ENCODE measurements around the gene ELL2. TPM values are rescaled to one million over a fixed set of nuclear protein-coding genes. Genes with fewer than 3 reads are reported as not detected.

The ELL2 gene
- total RNA-seq, 4 donors from 2014 or later: 5.8 to 46.8 (median 19.7) TPM

DNA sequence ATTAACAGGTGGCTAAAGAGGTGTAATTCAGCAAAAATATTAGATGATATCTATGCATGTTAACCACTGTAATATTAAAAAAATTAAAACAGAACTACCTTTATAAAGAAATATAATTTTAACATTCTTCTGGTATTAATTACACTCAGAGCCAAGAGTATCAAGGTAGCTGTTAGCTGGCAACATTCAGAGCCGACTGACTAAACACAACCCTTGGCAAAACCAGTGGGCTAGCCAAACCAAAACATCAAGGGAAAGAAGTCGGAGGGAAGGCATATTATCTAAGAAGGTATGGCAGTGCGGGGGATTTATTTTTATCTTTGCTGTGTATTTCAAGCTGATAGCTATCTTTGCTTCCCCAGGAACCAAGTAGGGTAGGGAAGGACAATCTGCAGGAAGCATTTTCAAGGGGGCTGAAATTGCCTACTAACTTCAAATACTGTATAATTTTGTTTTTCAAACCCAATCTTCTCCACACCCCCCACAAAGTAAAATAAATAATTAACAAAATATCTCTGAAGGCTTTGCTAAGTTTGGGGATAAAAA is 24.0 kb downstream of the ELL2 start:
- peaks cover 0 to 8% (median 4%) of the 10 kb centered on the region in 4 donors for H3K4me1 ChIP-seq
- WGBS, 2 donors (ENCODE audit: low coverage in 1 of 2): 68 to 94% methylated on average over 3 of the region's 3 CpGs

DNA sequence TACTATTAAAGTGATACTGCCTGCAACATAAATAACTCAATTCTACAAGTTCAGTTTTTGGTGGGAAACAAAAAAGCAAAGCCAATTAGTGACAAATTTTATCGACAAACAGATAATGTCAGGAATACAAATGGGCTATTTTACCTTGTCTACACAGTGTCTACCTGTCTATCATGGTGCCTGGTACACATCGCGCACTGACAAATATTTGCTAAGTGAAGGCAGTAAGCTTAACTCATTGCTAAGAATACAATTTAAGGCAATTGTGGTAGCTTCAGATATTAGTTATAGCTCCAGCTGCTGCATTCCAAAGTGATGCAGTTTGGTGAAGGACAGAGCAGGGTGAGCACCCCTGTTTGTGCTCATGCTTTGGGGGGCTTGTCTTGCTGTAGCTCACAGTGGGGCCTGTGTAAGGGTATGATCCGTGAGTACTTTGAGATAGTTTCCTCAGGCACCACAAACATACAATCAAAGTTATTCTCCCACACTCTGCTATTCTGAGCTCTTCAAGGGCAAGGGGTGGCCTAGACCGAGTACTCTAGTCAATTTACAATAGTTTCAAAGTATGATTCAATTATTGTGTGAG is 24.7 kb downstream of the ELL2 start:
- WGBS, 2 donors (ENCODE audit: low coverage in 1 of 2): 81 to 94% methylated on average over 3 to 5 of the region's 5 CpGs
- Histone ChIP-seq H3K27me3 (no peaks in the 10 kb centered on the region), H3K36me3 (no peaks in the 10 kb centered on the region), H3K9me3 (no peaks in the 10 kb centered on the region), H3K27ac (no peak overlapping the region), H3K4me1 (peaks cover 0 to 8% (median 4%) of the 10 kb centered on the region in 4 donors), H3K4me3 (no peak overlapping the region)
- TF ChIP-seq, protein P1, sequence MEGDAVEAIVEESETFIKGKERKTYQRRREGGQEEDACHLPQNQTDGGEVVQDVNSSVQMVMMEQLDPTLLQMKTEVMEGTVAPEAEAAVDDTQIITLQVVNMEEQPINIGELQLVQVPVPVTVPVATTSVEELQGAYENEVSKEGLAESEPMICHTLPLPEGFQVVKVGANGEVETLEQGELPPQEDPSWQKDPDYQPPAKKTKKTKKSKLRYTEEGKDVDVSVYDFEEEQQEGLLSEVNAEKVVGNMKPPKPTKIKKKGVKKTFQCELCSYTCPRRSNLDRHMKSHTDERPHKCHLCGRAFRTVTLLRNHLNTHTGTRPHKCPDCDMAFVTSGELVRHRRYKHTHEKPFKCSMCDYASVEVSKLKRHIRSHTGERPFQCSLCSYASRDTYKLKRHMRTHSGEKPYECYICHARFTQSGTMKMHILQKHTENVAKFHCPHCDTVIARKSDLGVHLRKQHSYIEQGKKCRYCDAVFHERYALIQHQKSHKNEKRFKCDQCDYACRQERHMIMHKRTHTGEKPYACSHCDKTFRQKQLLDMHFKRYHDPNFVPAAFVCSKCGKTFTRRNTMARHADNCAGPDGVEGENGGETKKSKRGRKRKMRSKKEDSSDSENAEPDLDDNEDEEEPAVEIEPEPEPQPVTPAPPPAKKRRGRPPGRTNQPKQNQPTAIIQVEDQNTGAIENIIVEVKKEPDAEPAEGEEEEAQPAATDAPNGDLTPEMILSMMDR (IDR thresholded peaks at IDR 0.05): no peak
- TF ChIP-seq POLR2AphosphoS5 (IDR thresholded peaks at IDR 0.05) (no peak), EP300 (IDR thresholded peaks at IDR 0.05; ENCODE audit: low read depth) (no peak), POLR2A (IDR thresholded peaks at IDR 0.05) (no peak)
- DNase-seq: no peak
- intact Hi-C loops (cut with DNase I; ENCODE audit: low total_unique reads) (no loop called here), in situ Hi-C loops (cut with MboI; ENCODE audit: low pct_ligation_motif_present in 1 of 4, low pct_unique_long_range_greater_than_20kb in 1 of 4, low sequenced_read_pairs in 3 of 4) (no loop called here)

More for the DNA sequence above, 24.0 kb downstream of the ELL2 start:
- no peak for DNase-seq
- Histone ChIP-seq H3K27me3 (no peaks in the 10 kb centered on the region), H3K9me3 (no peaks in the 10 kb centered on the region), H3K36me3 (no peaks in the 10 kb centered on the region), H3K27ac (no peak overlapping the region), H3K4me3 (no peak overlapping the region)
- TF ChIP-seq POLR2AphosphoS5 (IDR thresholded peaks at IDR 0.05) (no peak), POLR2A (IDR thresholded peaks at IDR 0.05) (no peak), EP300 (IDR thresholded peaks at IDR 0.05; ENCODE audit: low read depth) (no peak)
- TF ChIP-seq, protein P1 (IDR thresholded peaks at IDR 0.05): no peak
- in situ Hi-C loops (cut with MboI; ENCODE audit: low pct_ligation_motif_present in 1 of 4, low pct_unique_long_range_greater_than_20kb in 1 of 4, low sequenced_read_pairs in 3 of 4): no loop called here
- intact Hi-C loops (cut with DNase I; ENCODE audit: low total_unique reads): no loop called here

DNA sequence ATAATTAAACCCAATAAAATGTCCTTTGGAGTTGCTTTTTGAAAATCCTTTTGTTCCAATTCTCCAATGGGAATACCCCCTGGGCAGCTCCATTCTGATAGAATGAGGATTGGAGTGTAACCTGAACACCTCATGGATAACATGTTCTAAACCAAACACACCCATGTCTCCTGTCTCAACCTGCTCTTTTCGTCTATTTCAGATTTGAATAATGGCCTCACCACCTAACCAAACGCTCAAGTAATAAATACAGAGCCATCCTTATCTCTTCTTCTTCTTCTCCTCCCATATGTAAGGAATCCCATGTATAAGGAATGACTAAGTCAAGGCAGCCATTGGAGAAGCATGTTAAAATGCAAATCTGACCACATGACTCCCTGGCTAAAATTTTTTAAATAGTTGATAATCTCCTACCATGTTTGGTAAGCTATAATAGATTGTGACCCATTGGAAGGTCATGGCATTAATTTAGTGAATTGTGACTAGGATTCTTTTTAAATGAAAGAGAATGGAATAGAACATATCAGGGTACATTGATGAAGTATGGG is 26.0 kb downstream of the ELL2 start:
- no peak overlapping the region for H3K27ac ChIP-seq
- no peaks in the 10 kb centered on the region for H3K4me1 ChIP-seq
- no peaks in the 10 kb centered on the region for H3K27me3 ChIP-seq
- WGBS, 2 donors (ENCODE audit: low coverage in 1 of 2): 80 to 95% methylated on average over 2 of the region's 2 CpGs
- no peaks in the 10 kb centered on the region for H3K9me3 ChIP-seq
- DNase-seq: no peak
- H3K4me3 ChIP-seq: no peak overlapping the region
- H3K36me3 ChIP-seq: no peaks in the 10 kb centered on the region
- TF ChIP-seq, protein P1 (IDR thresholded peaks at IDR 0.05): no peak
- TF ChIP-seq EP300 (IDR thresholded peaks at IDR 0.05; ENCODE audit: low read depth) (no peak), POLR2A (IDR thresholded peaks at IDR 0.05) (no peak), POLR2AphosphoS5 (IDR thresholded peaks at IDR 0.05) (no peak)
- in situ Hi-C loops (cut with MboI; ENCODE audit: low pct_ligation_motif_present in 1 of 4, low pct_unique_long_range_greater_than_20kb in 1 of 4, low sequenced_read_pairs in 3 of 4) (no loop called here), intact Hi-C loops (cut with DNase I; ENCODE audit: low total_unique reads) (no loop called here)

DNA sequence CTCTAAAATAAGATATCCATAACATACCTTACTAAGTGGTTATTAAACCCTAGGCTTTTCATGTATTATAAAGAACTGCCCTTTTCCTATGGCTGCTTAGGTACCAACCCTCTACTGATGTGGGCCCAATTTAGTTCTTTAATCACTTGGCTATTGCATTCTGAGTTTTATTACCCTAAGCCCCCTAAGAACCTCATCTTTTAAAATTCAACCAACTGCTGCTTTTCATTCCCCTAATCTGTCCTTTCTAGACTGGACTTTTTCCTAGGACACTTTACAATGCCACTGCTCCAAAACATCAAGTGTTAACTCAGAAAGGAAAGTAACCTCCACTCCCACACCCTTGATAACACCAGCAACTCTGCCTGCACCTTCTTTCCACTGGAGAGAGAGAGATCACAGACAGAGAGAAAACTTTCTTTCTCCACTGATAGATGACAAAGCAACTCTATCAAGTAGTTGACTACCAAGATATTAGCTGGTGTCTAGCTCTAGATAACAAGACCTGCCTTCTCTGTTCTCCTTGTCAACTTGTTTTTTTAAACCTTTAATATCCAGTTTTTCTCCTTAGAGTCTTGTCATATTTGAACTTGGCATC is 27.3 kb downstream of the ELL2 start:
- TF ChIP-seq POLR2A (IDR thresholded peaks at IDR 0.05) (no peak), EP300 (IDR thresholded peaks at IDR 0.05; ENCODE audit: low read depth) (no peak), POLR2AphosphoS5 (IDR thresholded peaks at IDR 0.05) (no peak)
- TF ChIP-seq, protein P1 (IDR thresholded peaks at IDR 0.05): no peak
- in situ Hi-C loops (cut with MboI; ENCODE audit: low pct_ligation_motif_present in 1 of 4, low pct_unique_long_range_greater_than_20kb in 1 of 4, low sequenced_read_pairs in 3 of 4) (no loop called here), intact Hi-C loops (cut with DNase I; ENCODE audit: low total_unique reads) (no loop called here)
- H3K27me3 ChIP-seq: no peaks in the 10 kb centered on the region
- no peaks in the 10 kb centered on the region for H3K36me3 ChIP-seq
- no peaks in the 10 kb centered on the region for H3K4me1 ChIP-seq
- H3K4me3 ChIP-seq: no peak overlapping the region
- no peak overlapping the region for H3K27ac ChIP-seq
- no peaks in the 10 kb centered on the region for H3K9me3 ChIP-seq
- no peak for DNase-seq
